GM23338 (cell line): Measurements from ENCODE around the gene IST1. TPM values are rescaled to one million over a fixed set of nuclear protein-coding genes. Genes with fewer than 3 reads are reported as not detected.

Source experiments
- ATAC-seq: fragments of 200-7000 bp; cut with Tn5 transposase; 3 replicates; pipeline ENCODE4 v1.9.1; 2020
- DNase-seq: peaks from one replicate; pipeline ENCODE4 v3.0.0-alpha.2; 2015; ENCODE audit warnings: low spot score
- H2AFZ ChIP-seq: fragments of 200-600 bp; sonication (generic); 2 replicates; pipeline ENCODE4 v1.8.0; 2016; ENCODE audit warnings: antibody characterized with exemption, mild to moderate bottlenecking, moderate library complexity
- H3F3A ChIP-seq: fragments of 200-600 bp; sonication (generic); replicated peaks from 2 replicates; pipeline ENCODE4 v1.8.0; 2017; ENCODE audit warnings: antibody characterized with exemption, mixed run types, low read depth
- H3K27ac ChIP-seq: fragments of 200-600 bp; sonication (generic); 2 replicates; pipeline ENCODE4 v1.6.1; 2016; ENCODE audit warnings: low read depth
- H3K27me3 ChIP-seq: fragments of 200-600 bp; sonication (generic); 2 replicates; pipeline ENCODE4 v1.8.0; 2016; ENCODE audit warnings: mild to moderate bottlenecking, mixed run types, moderate library complexity; ENCODE audit not compliant: insufficient read depth
- H3K36me3 ChIP-seq: fragments of 200-600 bp; sonication (generic); 2 replicates; pipeline ENCODE4 v1.8.0; 2016; ENCODE audit warnings: mild to moderate bottlenecking; ENCODE audit not compliant: insufficient read depth
- H3K4me1 ChIP-seq: fragments of 200-600 bp; sonication (generic); 2 replicates; pipeline ENCODE4 v1.8.0; 2016; ENCODE audit warnings: mild to moderate bottlenecking, moderate library complexity; ENCODE audit not compliant: insufficient read depth
- H3K4me2 ChIP-seq: fragments of 200-600 bp; sonication (generic); 2 replicates; pipeline ENCODE4 v1.7.1; 2017; ENCODE audit warnings: mixed run types
- H3K4me3 ChIP-seq: fragments of 200-600 bp; sonication (generic); 2 replicates; pipeline ENCODE4 v1.6.1; 2016; ENCODE audit warnings: mixed run types
- H3K79me2 ChIP-seq: fragments of 200-600 bp; sonication (generic); replicated peaks from 2 replicates; pipeline ENCODE4 v1.8.0; 2017; ENCODE audit warnings: mild to moderate bottlenecking; ENCODE audit not compliant: insufficient read depth
- H3K9me2 ChIP-seq: fragments of 200-600 bp; sonication (generic); 2 replicates; pipeline ENCODE4 v1.8.0; 2017; ENCODE audit not compliant: insufficient read depth
- H4K20me1 ChIP-seq: fragments of 200-600 bp; sonication (generic); replicated peaks from 2 replicates; pipeline ENCODE4 v1.8.0; 2017; ENCODE audit warnings: mild to moderate bottlenecking; ENCODE audit not compliant: insufficient read depth
- H3K27ac Mint-ChIP-seq: 2 replicates; pipeline ENCODE4 v1.8.0; 2020; ENCODE audit warnings: inconsistent platforms, mild to moderate bottlenecking, moderate library complexity, mixed read lengths
- H3K27me3 Mint-ChIP-seq: 3 replicates; pipeline ENCODE4 v1.8.0; 2022; ENCODE audit warnings: low read depth, mild to moderate bottlenecking, moderate library complexity, mixed read lengths, inconsistent platforms; ENCODE audit not compliant: insufficient read depth, poor library complexity
- H3K36me3 Mint-ChIP-seq: 3 replicates; pipeline ENCODE4 v1.8.0; 2021; ENCODE audit warnings: low read depth, mild to moderate bottlenecking, inconsistent platforms, moderate library complexity, mixed read lengths
- H3K4me1 Mint-ChIP-seq: 3 replicates; pipeline ENCODE4 v1.8.0; 2020; ENCODE audit warnings: mild to moderate bottlenecking, inconsistent platforms, mixed read lengths
- H3K4me3 Mint-ChIP-seq: 3 replicates; pipeline ENCODE4 v1.8.0; 2021; ENCODE audit warnings: moderate library complexity, mild to moderate bottlenecking, inconsistent platforms, mixed read lengths
- H3K9me3 Mint-ChIP-seq: 3 replicates; pipeline ENCODE4 v1.8.0; 2020; ENCODE audit warnings: moderate library complexity, mild to moderate bottlenecking, inconsistent platforms, mixed read lengths
- CREB1 ChIP-seq: fragments of 250-450 bp; sonication (Bioruptor Pico); IDR thresholded peaks from 2 replicates; pipeline ENCODE4 v1.5.0; 2020; ENCODE audit warnings: low read depth, mild to moderate bottlenecking, moderate library complexity
- CTCF ChIP-seq, 2 experiments: fragments of 200-600 bp in 1 of 2; sonication (generic) in 1 of 2; conservative IDR thresholded peaks; 2 replicates each; pipeline versions ENCODE4 v1.5.1 to v1.6.1; 2016 to 2017; ENCODE audit warnings: antibody characterized with exemption in 2 of 2, low read depth in 2 of 2, mild to moderate bottlenecking in 2 of 2, moderate library complexity in 1 of 2
- ETS1 ChIP-seq: IDR thresholded peaks from 2 replicates; pipeline ENCODE4 v1.6.1; 2016; ENCODE audit warnings: antibody characterized with exemption
- EZH2 ChIP-seq: fragments of 200-600 bp; sonication (generic); IDR thresholded peaks from one replicate; pipeline ENCODE4 v1.8.0; 2017; ENCODE audit warnings: antibody characterized with exemption, mild to moderate bottlenecking, low read depth; ENCODE audit not compliant: unreplicated experiment
- EZH2phosphoT487 ChIP-seq: fragments of 200-600 bp; sonication (generic); IDR thresholded peaks from one replicate; pipeline ENCODE4 v1.8.1; 2018; ENCODE audit warnings: antibody characterized with exemption; ENCODE audit not compliant: unreplicated experiment
- NANOG ChIP-seq: IDR thresholded peaks from 2 replicates; pipeline ENCODE4 v1.6.1; 2016; ENCODE audit warnings: antibody characterized with exemption, borderline replicate concordance
- POLR2AphosphoS5 ChIP-seq: IDR thresholded peaks from 2 replicates; pipeline ENCODE4 v1.6.1; 2016; ENCODE audit warnings: antibody characterized with exemption, low read depth
- REST ChIP-seq: IDR thresholded peaks from one replicate; pipeline ENCODE4 v1.6.1; 2018; ENCODE audit warnings: antibody characterized with exemption; ENCODE audit not compliant: unreplicated experiment
- STAT1 ChIP-seq: IDR thresholded peaks from one replicate; pipeline ENCODE4 v1.6.1; 2016; ENCODE audit warnings: antibody characterized with exemption; ENCODE audit not compliant: unreplicated experiment
- ZNF331 ChIP-seq: fragments of 250-450 bp; sonication (Bioruptor Pico); IDR thresholded peaks from 2 replicates; pipeline ENCODE4 v1.5.0; 2020; ENCODE audit warnings: low read depth, mild to moderate bottlenecking, moderate library complexity
- polyA plus RNA-seq: library from polyadenylated mRNA; unstranded; fragments of >200 nt; fragmentation: Nextera tagmentation; extraction: Ambion mirVana; gene quantifications from 2 replicates; pipeline ENCODE4 v1.2.1, GENCODE V29; 2016
- total RNA-seq: library from RNA; depleted of rRNA; stranded (reverse); fragments of >200 nt; shearing (Covaris generic); gene quantifications from 2 replicates; pipeline ENCODE4 v1.2.3, GENCODE V29; 2014

IST1 gene
- total and polyA plus RNA-seq, 2 experiments from 2014 or later, result 108 to 234 TPM

- Histone ChIP-seq H3K36me3 (peaks cover 12% of the 10 kb centered on the region; the same call in 1 of the 2 replicates), H3K4me1 (peaks cover 9% of the 10 kb centered on the region; the same call in 1 of the 2 replicates), H3K27ac (no peak overlapping the region; the same call in 1 of the 2 replicates), H2AFZ (no peak overlapping the region), H3K79me2 (peaks cover 100% of the 10 kb centered on the region), H3K4me3 (no peak overlapping the region), H3K27me3 (no peaks in the 10 kb centered on the region), H4K20me1 (peaks cover 99% of the 10 kb centered on the region), H3F3A (0 out of 2 replicates have a peak, but pooled peaks cover 3% of the 10 kb centered on the region), H3K4me2 (no peak overlapping the region), H3K9me2 (no peaks in the 10 kb centered on the region)
- no peak overlapping the region for H3K27ac Mint-ChIP-seq
- ATAC-seq, result no peak
- TF ChIP-seq ETS1 (no peak), EZH2 (no peak), REST (no peak), CTCF (conservative IDR thresholded peaks at IDR 0.05; ENCODE audit: low read depth in 2 of 2) (no peak), CREB1 (CRISPR knock-in tag) (no peak), NANOG (no peak), POLR2AphosphoS5 (no peak), ZNF331 (CRISPR knock-in tag) (no peak), EZH2phosphoT487 (no peak), STAT1 (no peak)
- H3K4me3 Mint-ChIP-seq, result no peak overlapping the region
- peaks cover 48% of the 10 kb centered on the region for H3K36me3 Mint-ChIP-seq
- peaks cover 2% of the 10 kb centered on the region for H3K27me3 Mint-ChIP-seq
- DNase-seq, result no peak
- H3K9me3 Mint-ChIP-seq, result no peaks in the 10 kb centered on the region
- peaks cover 14% of the 10 kb centered on the region for H3K4me1 Mint-ChIP-seq
Measured at GRCh38 chr16:71911121-71911520, 15.8 kb downstream of the IST1 start.
